ENCODE results near the gene UPP2.

DNA sequence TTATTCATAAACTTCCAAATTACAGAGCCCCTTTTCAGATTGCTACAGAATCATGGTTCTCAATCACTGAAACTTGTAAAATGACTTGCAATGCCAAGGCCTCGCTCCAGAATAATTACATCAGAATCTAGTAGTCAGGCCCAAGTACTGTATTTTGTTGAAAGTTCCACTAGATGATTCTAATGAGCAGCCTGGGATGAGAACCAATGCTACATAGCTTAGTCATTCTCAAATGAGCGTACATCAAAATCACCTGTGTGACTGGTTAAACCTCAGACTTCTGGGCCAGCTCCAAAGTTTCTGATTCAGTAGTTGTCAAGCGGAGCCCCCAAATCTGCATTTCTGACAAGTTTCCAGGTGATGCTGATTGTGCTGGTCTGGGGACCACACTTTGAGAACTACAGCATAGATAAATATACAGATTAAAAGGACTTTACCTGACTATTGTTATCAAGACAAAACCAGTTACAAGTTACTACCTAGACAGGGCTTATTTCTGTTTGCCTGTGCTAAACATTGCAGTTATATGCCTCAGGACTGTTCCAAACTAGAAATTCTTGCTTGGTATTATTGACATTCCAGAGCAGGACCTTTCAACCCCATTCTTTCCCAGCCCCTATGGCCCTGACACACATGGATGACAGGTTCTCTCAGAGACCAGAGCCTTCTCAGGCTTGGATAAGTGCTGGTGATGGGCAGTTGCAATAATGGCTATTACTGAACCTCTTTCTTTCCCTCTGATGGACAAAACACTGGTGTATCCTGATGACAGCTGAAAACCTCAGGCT, 83.1 kb downstream of the UPP2 start:
- TF ChIP-seq, protein P1, sequence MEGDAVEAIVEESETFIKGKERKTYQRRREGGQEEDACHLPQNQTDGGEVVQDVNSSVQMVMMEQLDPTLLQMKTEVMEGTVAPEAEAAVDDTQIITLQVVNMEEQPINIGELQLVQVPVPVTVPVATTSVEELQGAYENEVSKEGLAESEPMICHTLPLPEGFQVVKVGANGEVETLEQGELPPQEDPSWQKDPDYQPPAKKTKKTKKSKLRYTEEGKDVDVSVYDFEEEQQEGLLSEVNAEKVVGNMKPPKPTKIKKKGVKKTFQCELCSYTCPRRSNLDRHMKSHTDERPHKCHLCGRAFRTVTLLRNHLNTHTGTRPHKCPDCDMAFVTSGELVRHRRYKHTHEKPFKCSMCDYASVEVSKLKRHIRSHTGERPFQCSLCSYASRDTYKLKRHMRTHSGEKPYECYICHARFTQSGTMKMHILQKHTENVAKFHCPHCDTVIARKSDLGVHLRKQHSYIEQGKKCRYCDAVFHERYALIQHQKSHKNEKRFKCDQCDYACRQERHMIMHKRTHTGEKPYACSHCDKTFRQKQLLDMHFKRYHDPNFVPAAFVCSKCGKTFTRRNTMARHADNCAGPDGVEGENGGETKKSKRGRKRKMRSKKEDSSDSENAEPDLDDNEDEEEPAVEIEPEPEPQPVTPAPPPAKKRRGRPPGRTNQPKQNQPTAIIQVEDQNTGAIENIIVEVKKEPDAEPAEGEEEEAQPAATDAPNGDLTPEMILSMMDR (IDR thresholded peaks at IDR 0.05; ENCODE audit: low read depth, low read length, poor library complexity, severe bottlenecking), result no peak
- TF ChIP-seq EZH2phosphoT487 (IDR thresholded peaks at IDR 0.05; ENCODE audit: borderline replicate concordance, low read length), result no peak
